K562 (cell line): Measurements from ENCODE around the gene PKDREJ. TPM values are rescaled to one million over a fixed set of nuclear protein-coding genes. Genes with fewer than 3 reads are reported as not detected.

Experiments
- FOXK2 ChIP-seq, 2 experiments: fragments of 450-650 bp; IDR thresholded peaks in 1 of 2; conservative IDR thresholded peaks in 1 of 2; 2 replicates each; pipeline ENCODE4 v1.6.1; 2016; ENCODE audit warnings: low read depth in 2 of 2, mild to moderate bottlenecking in 1 of 2
- HDGF ChIP-seq: fragments of 450-650 bp; IDR thresholded peaks from 2 replicates; pipeline ENCODE4 v1.6.1; 2016
- MGA ChIP-seq: fragments of 450-650 bp; IDR thresholded peaks from 2 replicates; pipeline ENCODE4 v1.6.1; 2016; ENCODE audit warnings: mild to moderate bottlenecking, moderate library complexity
- RBBP5 ChIP-seq: fragments of 200-600 bp; sonication (generic); IDR thresholded peaks from 2 replicates; pipeline ENCODE4 v1.6.1; 2012; ENCODE audit warnings: borderline replicate concordance, mild to moderate bottlenecking, low read length, control low read depth, inconsistent platforms; ENCODE audit not compliant: insufficient read depth, poor library complexity, severe bottlenecking
- ZFX ChIP-seq: sonication (generic); formaldehyde crosslinking; IDR thresholded peaks from 2 replicates; pipeline ENCODE4 v1.8.0; 2022; ENCODE audit warnings: mild to moderate bottlenecking, missing genetic modification reagents, moderate library complexity
- ZKSCAN8 ChIP-seq: fragments of 200-800 bp; sonication (Bioruptor generic); IDR thresholded peaks from 2 replicates; pipeline ENCODE4 v1.6.1; 2016; ENCODE audit warnings: missing genetic modification characterization, missing compliant biosample characterization
- polyA plus RNA-seq, 8 experiments: library from polyadenylated mRNA; depleted of rRNA in 4 of 8; stranded (reverse) in 5 of 8; unstranded in 3 of 8; fragments of >200 nt; fragmentation: Nextera tagmentation in 2 of 8; fragmentation: Illumina TruSeq in 1 of 8; extraction: Ambion mirVana in 2 of 8; extraction: Trizol in 1 of 8; gene quantifications; 2 replicates each; pipeline versions ENCODE4 v1.2.1 to v1.2.3, GENCODE V29; 2011 to 2014; ENCODE audit warnings: inconsistent platforms in 1 of 8, missing spikeins in 1 of 8
- total RNA-seq, 7 experiments: library from RNA; depleted of rRNA in 6 of 7; stranded (reverse); fragments of >200 nt in 6 of 7; fragmentation: Illumina TruSeq in 2 of 7; extraction: Trizol in 2 of 7; gene quantifications; 2 replicates each; pipeline versions ENCODE4 v1.2.1 to v1.2.3, GENCODE V29; 2011 to 2021; ENCODE audit warnings: low replicate concordance in 1 of 7

Gene PKDREJ
- total and polyA plus RNA-seq, 9 of the 15 experiments (the other 6 are each of a cell fraction or from before 2014, with no cell fraction given): 0.03 TPM; not detected in 8

GRCh38 chr22:46250783-46251125, 12.4 kb downstream of the PKDREJ start (continued):
- TF ChIP-seq MGA (0 out of 2 replicates have a peak, but pooled peaks have one; percentile 12), ZKSCAN8 (CRISPR knock-in tag) (no peak), HDGF (no peak), FOXK2 (conservative IDR thresholded peaks at IDR 0.05 in 1 of 2, IDR thresholded peaks at IDR 0.05 in 1 of 2; ENCODE audit: low read depth in 2 of 2) (no peak), RBBP5 (peak; percentile 3), ZFX (CRISPR knock-in tag) (peak; percentile 6; the same call in 1 of the 2 replicates)
